ENCODE data around the gene GALNT9. TPM values are rescaled to one million over a fixed set of nuclear protein-coding genes. Genes with fewer than 3 reads are reported as not detected.
A peak's percentile ranks its signal among the peaks of the same experiment; 100 is the strongest.

GALNT9 gene
- total and polyA plus RNA-seq, 2 donors (not counting 1 experiment from before 2014, with no cell fraction given), result 0.71 to 2.4 TPM

- ChIA-PET POLR2A (no interaction called here), CTCF (no interaction called here)
- Histone ChIP-seq H3K4me3 (ENCODE audit: control extremely low read depth in 1 of 5, extremely low read depth in 1 of 5, insufficient read depth in 1 of 5, low read depth in 2 of 5, low read length in 4 of 5) (no peak overlapping the region), H3K79me2 (ENCODE audit: control insufficient read depth, insufficient read depth, low read length) (no peaks in the 10 kb centered on the region), H3K27ac (ENCODE audit: low read length in 2 of 2) (no peak overlapping the region), H3K9ac (ENCODE audit: low read length) (no peak overlapping the region), H3K9me3 (ENCODE audit: control extremely low read depth in 1 of 3, control insufficient read depth in 2 of 3, insufficient read depth in 1 of 3, low read length in 2 of 3) (peaks cover 0 to 35% (median 0%) of the 10 kb centered on the region in 3 donors), H3K4me1 (ENCODE audit: control insufficient read depth in 2 of 2, insufficient read depth in 2 of 2, low read length in 2 of 2) (peaks cover 9 to 13% of the 10 kb centered on the region in 2 donors), H3K4me2 (replicated peaks; ENCODE audit: low read depth, low read length, poor library complexity, severe bottlenecking) (peak overlapping the region; percentile 18), H3K36me3 (replicated peaks in 1 of 2; ENCODE audit: control extremely low read depth in 1 of 2, control insufficient read depth in 1 of 2, extremely low read depth in 1 of 2, insufficient read depth in 2 of 2, low read length in 1 of 2) (no peaks in the 10 kb centered on the region), H4K20me1 (ENCODE audit: control insufficient read depth, insufficient read depth, low read length, poor library complexity, severe bottlenecking) (no peaks in the 10 kb centered on the region), H3K27me3 (replicated peaks in 1 of 4; ENCODE audit: control extremely low read depth in 1 of 4, control insufficient read depth in 3 of 4, insufficient read depth in 4 of 4, low read length in 3 of 4) (peaks cover 0 to 63% (median 6%) of the 10 kb centered on the region in 4 experiments), H2AFZ (ENCODE audit: insufficient read depth, low read depth, low read length, poor library complexity, severe bottlenecking) (no peak overlapping the region)
- TF ChIP-seq EZH2 (IDR thresholded peaks at IDR 0.05; ENCODE audit: borderline replicate concordance, insufficient read depth, low read depth, low read length, poor library complexity, severe bottlenecking) (no peak), CTCF (IDR thresholded peaks at IDR 0.05) (no peak)
- H3K4me1 Mint-ChIP-seq, result peaks cover 10% of the 10 kb centered on the region
- WGBS (ENCODE audit: insufficient coverage), result 25% methylated on average over 36 of the region's 39 CpGs
- ATAC-seq (ENCODE audit: low read depth) (no peak), DNase-seq (no peak)
- no peak overlapping the region for H3K27ac Mint-ChIP-seq
- peaks cover 24% of the 10 kb centered on the region for H3K27me3 Mint-ChIP-seq
- no peaks in the 10 kb centered on the region for H3K9me3 Mint-ChIP-seq (ENCODE audit: insufficient read depth)
- no peak overlapping the region for H3K4me3 Mint-ChIP-seq
- intact Hi-C loops (cut with micrococcal nuclease), result no loop called here
Observed at GRCh38 chr12:132282950-132283771, 46.2 kb downstream of the GALNT9 start.

Data from B cell (primary cell).